H1 (cell line): Measurements from ENCODE around the gene CRNKL1. TPM values are rescaled to one million over a fixed set of nuclear protein-coding genes. Genes with fewer than 3 reads are reported as not detected.

Experiments
- CTCF ChIA-PET: fragments of 300-600 bp; sonication (Branson Sonifier 250); formaldehyde crosslinking; loops from one replicate; lab custom pipeline; 2021; ENCODE audit not compliant: partially characterized antibody; lab: Charles Lee
- POLR2A ChIA-PET: fragments of 300-600 bp; sonication (Branson Sonifier 250); formaldehyde crosslinking; loops from one replicate; lab custom pipeline; 2021; ENCODE audit warnings: inconsistent platforms; ENCODE audit not compliant: partially characterized antibody; lab: Charles Lee
- DNase-seq, 2 experiments: peaks; one replicate each; pipeline versions ENCODE4 v3.0.0 to v3.0.0-alpha.2; 2010 to 2022; ENCODE audit warnings: low spot score in 2 of 2, low read depth in 1 of 2, mixed read lengths in 1 of 2
- FAIRE-seq: peaks from 2 replicates; lab custom pipeline; 2011; peaks lifted over from hg19 to GRCh38; lab: Jason Lieb, UNC
- H2AFZ ChIP-seq: 2 replicates; pipeline ENCODE4 v1.8.1; 2012; ENCODE audit warnings: low read length, inconsistent platforms
- H2AK5ac ChIP-seq: 2 replicates; pipeline ENCODE4 v1.6.1; 2013; ENCODE audit warnings: low read depth, low read length
- H2BK120ac ChIP-seq: replicated peaks from 2 replicates; pipeline ENCODE3; 2013; ENCODE audit warnings: low read depth, low read length, inconsistent platforms
- H2BK12ac ChIP-seq: 2 replicates; pipeline ENCODE4 v1.6.1; 2013; ENCODE audit warnings: low read depth, low read length
- H2BK15ac ChIP-seq: 2 replicates; pipeline ENCODE4 v1.6.1; 2013; ENCODE audit warnings: low read length
- H2BK20ac ChIP-seq: 2 replicates; pipeline ENCODE4 v1.6.1; 2013; ENCODE audit warnings: low read length
- H2BK5ac ChIP-seq: 2 replicates; pipeline ENCODE4 v1.6.1; 2013; ENCODE audit warnings: low read depth, low read length
- H3K14ac ChIP-seq: 2 replicates; pipeline ENCODE4 v1.6.1; 2013; ENCODE audit warnings: inconsistent platforms; ENCODE audit not compliant: insufficient read length
- H3K18ac ChIP-seq: 2 replicates; pipeline ENCODE4 v1.6.1; 2013; ENCODE audit warnings: low read length; ENCODE audit errors: extremely low read depth
- H3K23ac ChIP-seq: 2 replicates; pipeline ENCODE4 v1.6.1; 2013; ENCODE audit warnings: inconsistent platforms; ENCODE audit not compliant: insufficient read length
- H3K23me2 ChIP-seq: 2 replicates; pipeline ENCODE4 v1.6.1; 2013; ENCODE audit warnings: low read depth, low read length
- H3K27ac ChIP-seq: 2 replicates; pipeline ENCODE4 v1.6.1; 2011; ENCODE audit warnings: low read depth, low read length, inconsistent platforms
- H3K27me3 ChIP-seq, 4 experiments: replicated peaks in 1 of 4; 1 replicate in 1 of 4; 2 replicates in 3 of 4; pipeline versions ENCODE4 v1.6.1 to v1.8.1; 2011 to 2013; ENCODE audit warnings: low read length in 3 of 4, mild to moderate bottlenecking in 3 of 4, inconsistent platforms in 2 of 4, mixed read lengths in 2 of 4, moderate library complexity in 1 of 4; ENCODE audit not compliant: control insufficient read depth in 3 of 4, insufficient read depth in 3 of 4; ENCODE audit errors: extremely low read depth in 1 of 4
- H3K36me3 ChIP-seq, 4 experiments: 2 replicates each; pipeline versions ENCODE4 v1.6.1 to v1.8.1; 2011 to 2013; ENCODE audit warnings: mild to moderate bottlenecking in 4 of 4, low read length in 3 of 4, moderate library complexity in 2 of 4, control low read depth in 1 of 4, inconsistent platforms in 1 of 4; ENCODE audit not compliant: insufficient read depth in 4 of 4, control insufficient read depth in 2 of 4
- H3K4ac ChIP-seq: replicated peaks from 2 replicates; pipeline ENCODE3; 2013; ENCODE audit warnings: low read length, low read depth, mixed read lengths, inconsistent platforms; ENCODE audit not compliant: insufficient read length
- H3K4me1 ChIP-seq, 4 experiments: replicated peaks in 1 of 4; 1 replicate in 1 of 4; 2 replicates in 3 of 4; pipeline versions ENCODE4 v1.6.1 to v1.8.1; 2011 to 2013; ENCODE audit warnings: low read length in 3 of 4, inconsistent platforms in 2 of 4, mixed read lengths in 1 of 4; ENCODE audit not compliant: insufficient read depth in 4 of 4, control insufficient read depth in 3 of 4
- H3K4me2 ChIP-seq, 2 experiments: 2 replicates each; pipeline versions ENCODE4 v1.6.1 to v1.8.1; 2011 to 2013; ENCODE audit warnings: low read depth in 2 of 2, low read length in 2 of 2, control low read depth in 1 of 2, inconsistent platforms in 1 of 2, mild to moderate bottlenecking in 1 of 2; ENCODE audit not compliant: insufficient read depth in 1 of 2
- H3K4me3 ChIP-seq, 4 experiments: fragments of 200-600, 300-600 bp in 1 of 4; sonication (generic), shearing (Covaris generic), sonication (Bioruptor Twin) in 1 of 4; 2 replicates each; pipeline versions ENCODE4 v1.5.1 to v1.8.1; 2011 to 2016; ENCODE audit warnings: low read length in 4 of 4, low read depth in 3 of 4, control low read depth in 2 of 4, inconsistent platforms in 2 of 4, mild to moderate bottlenecking in 2 of 4, mixed read lengths in 1 of 4, moderate library complexity in 1 of 4; ENCODE audit not compliant: insufficient read depth in 2 of 4; ENCODE audit errors: extremely low read depth in 1 of 4
- H3K56ac ChIP-seq: replicated peaks from 2 replicates; pipeline ENCODE3; 2013; ENCODE audit warnings: low read depth, mild to moderate bottlenecking, mixed read lengths, low read length, inconsistent platforms; ENCODE audit not compliant: insufficient read length
- H3K79me1 ChIP-seq: 2 replicates; pipeline ENCODE4 v1.6.1; 2013; ENCODE audit warnings: low read depth, low read length, control low read depth
- H3K79me2 ChIP-seq, 2 experiments: 2 replicates each; pipeline versions ENCODE4 v1.6.1 to v1.8.1; 2012 to 2013; ENCODE audit warnings: low read length in 2 of 2, mild to moderate bottlenecking in 2 of 2, inconsistent platforms in 1 of 2; ENCODE audit not compliant: insufficient read depth in 2 of 2, control insufficient read depth in 1 of 2
- H3K9ac ChIP-seq, 4 experiments: replicated peaks in 1 of 4; 1 replicate in 1 of 4; 2 replicates in 3 of 4; pipeline versions ENCODE4 v1.6.1 to v1.8.1; 2011 to 2013; ENCODE audit warnings: low read depth in 3 of 4, low read length in 3 of 4, control low read depth in 2 of 4, mild to moderate bottlenecking in 2 of 4, moderate library complexity in 2 of 4, inconsistent platforms in 1 of 4; ENCODE audit errors: extremely low read depth in 1 of 4
- H3K9me3 ChIP-seq, 2 experiments: 2 replicates each; pipeline versions ENCODE4 v1.6.1 to v1.8.1; 2012 to 2013; ENCODE audit warnings: mild to moderate bottlenecking in 2 of 2, moderate library complexity in 2 of 2, control low read depth in 1 of 2, inconsistent platforms in 1 of 2, low read depth in 1 of 2, low read length in 1 of 2, mixed read lengths in 1 of 2; ENCODE audit not compliant: insufficient read depth in 2 of 2
- H4K20me1 ChIP-seq, 2 experiments: replicated peaks in 1 of 2; 2 replicates each; pipeline versions ENCODE3 to v1.8.1; 2011 to 2013; ENCODE audit warnings: inconsistent platforms in 2 of 2, low read length in 2 of 2, mild to moderate bottlenecking in 1 of 2; ENCODE audit not compliant: insufficient read depth in 2 of 2, control insufficient read depth in 1 of 2
- H4K5ac ChIP-seq: 2 replicates; pipeline ENCODE4 v1.6.1; 2013; ENCODE audit warnings: low read length, low read depth, mixed read lengths, inconsistent platforms; ENCODE audit not compliant: insufficient read length
- H4K8ac ChIP-seq: 2 replicates; pipeline ENCODE4 v1.8.0; 2013; ENCODE audit warnings: mild to moderate bottlenecking, moderate library complexity, low read length, inconsistent platforms; ENCODE audit not compliant: insufficient read depth; ENCODE audit errors: extremely low read depth
- H4K91ac ChIP-seq: replicated peaks from 2 replicates; pipeline ENCODE3; 2013; ENCODE audit warnings: low read length, mixed read lengths, inconsistent platforms; ENCODE audit not compliant: insufficient read length
- BRCA1 ChIP-seq: IDR thresholded peaks from 2 replicates; pipeline ENCODE4 v1.6.1; 2012; ENCODE audit warnings: low read depth, low read length, improper control_type of control experiment
- CREB1 ChIP-seq: IDR thresholded peaks from 2 replicates; pipeline ENCODE4 v1.6.1; 2012; ENCODE audit warnings: inconsistent platforms
- CTBP2 ChIP-seq: IDR thresholded peaks from 2 replicates; pipeline ENCODE4 v1.7.0; 2011; ENCODE audit warnings: borderline replicate concordance, mild to moderate bottlenecking, moderate library complexity, mixed read lengths, low read length; ENCODE audit not compliant: insufficient read depth, insufficient read length
- EZH2 ChIP-seq: fragments of 200-600 bp; sonication (generic); IDR thresholded peaks from 2 replicates; pipeline ENCODE4 v1.7.1; 2012; ENCODE audit warnings: low read depth, mild to moderate bottlenecking, moderate library complexity, low read length, inconsistent platforms; ENCODE audit not compliant: severe bottlenecking
- FOSL1 ChIP-seq: IDR thresholded peaks from 2 replicates; pipeline ENCODE4 v1.6.1; 2011; ENCODE audit warnings: mild to moderate bottlenecking, low read depth, low read length, moderate library complexity; ENCODE audit not compliant: insufficient read depth
- JUN ChIP-seq: IDR thresholded peaks from 2 replicates; pipeline ENCODE4 v1.6.1; 2011; ENCODE audit warnings: low read depth, mild to moderate bottlenecking, improper control_type of control experiment, low read length
- POLR2AphosphoS5 ChIP-seq: IDR thresholded peaks from 2 replicates; pipeline ENCODE4 v1.6.1; 2011; ENCODE audit warnings: low read depth, low read length
- POU5F1 ChIP-seq: IDR thresholded peaks from 2 replicates; pipeline ENCODE4 v1.6.1; 2011; ENCODE audit warnings: low read depth, mild to moderate bottlenecking, low read length, moderate library complexity
- RAD21 ChIP-seq, 2 experiments: IDR thresholded peaks in 1 of 2; conservative IDR thresholded peaks in 1 of 2; 2 replicates each; pipeline ENCODE4 v1.6.1; 2011; ENCODE audit warnings: low read depth in 2 of 2, low read length in 2 of 2, improper control_type of control experiment in 1 of 2, inconsistent platforms in 1 of 2, mild to moderate bottlenecking in 1 of 2, moderate library complexity in 1 of 2
- SP1 ChIP-seq: IDR thresholded peaks from 2 replicates; pipeline ENCODE4 v1.6.1; 2011; ENCODE audit warnings: low read depth, low read length
- SP2 ChIP-seq: IDR thresholded peaks from 2 replicates; pipeline ENCODE4 v1.6.1; 2012; ENCODE audit warnings: mild to moderate bottlenecking, low read length, inconsistent platforms
- SRF ChIP-seq: IDR thresholded peaks from 2 replicates; pipeline ENCODE4 v1.6.1; 2011; ENCODE audit warnings: mild to moderate bottlenecking, low read depth, low read length, moderate library complexity
- TEAD4 ChIP-seq: IDR thresholded peaks from 2 replicates; pipeline ENCODE4 v1.6.1; 2012; ENCODE audit warnings: low read depth, low read length, inconsistent platforms, mixed read lengths
- WGBS, 2 experiments: shearing (Covaris generic) in 1 of 2; methylation state at CpG; one replicate each; pipeline versions ENCODE4 v1.1.6 to v1.1.7; 2013 to 2015; ENCODE audit warnings: low lambda C conversion rate in 2 of 2, mixed read lengths in 2 of 2, inconsistent platforms in 1 of 2, low coverage in 1 of 2, missing lambda C conversion rate in 1 of 2; ENCODE audit not compliant: insufficient replicate concordance in 2 of 2, insufficient coverage in 1 of 2, insufficient read length in 1 of 2; ENCODE audit errors: extremely low coverage in 1 of 2, missing lambda C conversion rate in 1 of 2; 5-methylcytosine and 5-hydroxymethylcytosine counted together
- polyA plus RNA-seq, 7 experiments: library from polyadenylated mRNA; depleted of rRNA in 3 of 7; stranded (reverse) in 5 of 7; unstranded in 2 of 7; fragments of >200 nt in 5 of 7; fragments of 200-250 nt in 2 of 7; gene quantifications; 1 replicate in 5 of 7; 2 replicates in 1 of 7; 4 replicates in 1 of 7; pipeline versions ENCODE4 v1.2.1 to v1.2.3, GENCODE V29; 2011 to 2013; ENCODE audit warnings: missing spikeins in 2 of 7, mixed read lengths in 2 of 7
- total RNA-seq: library from RNA; stranded (reverse); fragmentation: NEBNext Ultra II Directional; extraction: Animal tissue kit (Norgen Biotek cat#: 25700); gene quantifications from 2 replicates; pipeline ENCODE4 v1.2.1, GENCODE V29; 2021

CRNKL1 gene
- total and polyA plus RNA-seq, 2 of the 8 experiments (the other 6 are each of a cell fraction or from before 2014, with no cell fraction given), result 4.0 to 26.5 TPM

DNA sequence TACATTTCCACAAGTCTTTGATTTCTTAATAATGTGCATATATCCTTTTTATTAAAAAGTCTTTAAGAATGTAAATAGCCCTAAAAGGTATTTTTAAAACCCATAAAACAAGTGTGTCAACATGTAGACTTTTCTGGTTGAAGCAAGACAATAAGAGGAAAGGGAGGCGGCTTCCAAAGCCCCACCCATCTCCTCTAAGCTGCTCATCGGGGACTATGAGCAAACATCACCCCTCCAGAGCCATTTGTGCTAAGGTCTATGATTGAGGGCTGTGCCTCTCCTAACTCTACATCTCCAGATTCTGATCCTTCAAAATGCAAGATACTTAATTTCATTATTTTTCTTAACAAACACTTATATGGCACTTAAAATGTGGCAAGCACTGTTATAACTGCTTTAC is 37.6 kb downstream of the CRNKL1 start:
- CTCF ChIA-PET, result interaction anchor here (1.1 to 1.7 kb wide), 3 partner anchors 39 to 223 kb away, joined by 3 to 4 read pairs (median 3); no protein-coding TSS in a partner anchor
- Histone ChIP-seq H2BK12ac (no peak overlapping the region), H2AFZ (no peak overlapping the region)

More for the DNA sequence above, 37.6 kb downstream of the CRNKL1 start:
- Histone ChIP-seq H4K5ac (no peak overlapping the region), H3K4me3 (no peak overlapping the region), H3K23ac (no peak overlapping the region), H3K14ac (no peak overlapping the region), H3K56ac (no peak overlapping the region), H2BK120ac (no peak overlapping the region), H4K8ac (no peak overlapping the region), H3K79me1 (peaks cover 15% of the 10 kb centered on the region), H3K9me3 (no peaks in the 10 kb centered on the region), H2BK15ac (no peak overlapping the region), H2BK5ac (no peak overlapping the region), H4K20me1 (peaks cover 0 to 3% of the 10 kb centered on the region in 2 experiments), H3K79me2 (peaks cover 13 to 23% of the 10 kb centered on the region in 2 experiments), H3K36me3 (no peaks in the 10 kb centered on the region), H3K4me1 (peaks cover 0 to 7% (median 2%) of the 10 kb centered on the region in 4 experiments; a peak in 4 of 7 replicates), H3K9ac (no peak overlapping the region), H3K27me3 (no peaks in the 10 kb centered on the region), H3K23me2 (no peaks in the 10 kb centered on the region; the same call in 1 of the 2 replicates), H3K18ac (no peak overlapping the region), H4K91ac (no peak overlapping the region), H3K4me2 (no peak overlapping the region), H3K4ac (no peak overlapping the region), H3K27ac (no peak overlapping the region), H2AK5ac (no peak overlapping the region), H2BK20ac (no peak overlapping the region)
- no peak for FAIRE-seq
- no peak for DNase-seq
- WGBS, 2 experiments, result 81% methylated on average over 2 of the region's 2 CpGs; no CpG with 5 or more reads in 1 of the 2 experiments
- POLR2A ChIA-PET, result interaction anchor here (1.1 kb wide), 1 partner anchor 35 kb away, joined by 3 read pairs; no protein-coding TSS in a partner anchor
- no peak for TF ChIP-seq BRCA1
- TF ChIP-seq TEAD4, result no peak
- TF ChIP-seq EZH2, result no peak
- TF ChIP-seq SP2, result no peak
- no peak for TF ChIP-seq POLR2AphosphoS5
- TF ChIP-seq RAD21 (IDR thresholded peaks at IDR 0.05 in 1 of 2, conservative IDR thresholded peaks at IDR 0.05 in 1 of 2; ENCODE audit: low read depth in 2 of 2, low read length in 2 of 2), result no peak
- no peak for TF ChIP-seq JUN
- TF ChIP-seq CTBP2, result no peak
- TF ChIP-seq CREB1, result no peak
- no peak for TF ChIP-seq FOSL1
- no peak for TF ChIP-seq POU5F1
- TF ChIP-seq SP1, result no peak
- TF ChIP-seq SRF, result no peak
